Measurements from ENCODE around the gene SDK1.

SDK1 gene

DNA sequence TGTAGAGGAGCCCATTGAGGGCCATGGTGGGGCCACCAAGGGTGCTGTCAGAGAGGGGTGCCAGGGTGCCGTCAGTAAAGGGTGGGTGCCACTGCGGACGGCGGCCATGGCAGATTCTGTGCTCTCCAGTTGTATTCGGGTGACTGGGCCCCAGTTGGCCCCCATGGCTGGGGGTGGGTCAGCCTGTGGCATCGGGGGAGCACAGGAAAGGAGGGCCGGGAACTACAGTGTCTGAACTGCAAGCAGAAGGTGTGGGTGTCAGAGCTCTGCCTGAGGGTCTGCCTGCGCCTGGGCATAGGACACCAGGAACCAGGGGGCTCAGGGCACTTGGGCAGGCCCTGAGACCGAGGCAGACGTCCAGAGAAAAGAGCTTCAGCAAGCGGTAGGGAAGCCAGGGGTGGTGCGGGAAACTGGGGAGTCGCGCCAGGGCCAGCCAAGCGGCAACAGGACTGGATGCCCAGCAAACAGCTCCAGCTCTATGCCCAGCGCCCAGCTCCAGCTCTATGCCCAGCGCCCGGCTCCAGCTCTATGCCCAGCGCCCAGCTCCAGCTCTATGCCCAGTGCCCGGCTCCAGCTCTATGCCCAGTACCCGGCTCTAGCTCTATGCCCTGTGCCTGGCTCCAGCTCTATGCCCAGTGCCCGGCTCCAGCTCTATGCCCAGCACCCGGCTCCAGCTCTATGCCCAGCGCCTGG is 878.8 kb downstream of the SDK1 start:
- DNase-seq (ENCODE audit: low spot score), result no peak
- Histone ChIP-seq H3K4me3 (no peak overlapping the region), H3K27ac (no peak overlapping the region)
- TF ChIP-seq, protein P1, sequence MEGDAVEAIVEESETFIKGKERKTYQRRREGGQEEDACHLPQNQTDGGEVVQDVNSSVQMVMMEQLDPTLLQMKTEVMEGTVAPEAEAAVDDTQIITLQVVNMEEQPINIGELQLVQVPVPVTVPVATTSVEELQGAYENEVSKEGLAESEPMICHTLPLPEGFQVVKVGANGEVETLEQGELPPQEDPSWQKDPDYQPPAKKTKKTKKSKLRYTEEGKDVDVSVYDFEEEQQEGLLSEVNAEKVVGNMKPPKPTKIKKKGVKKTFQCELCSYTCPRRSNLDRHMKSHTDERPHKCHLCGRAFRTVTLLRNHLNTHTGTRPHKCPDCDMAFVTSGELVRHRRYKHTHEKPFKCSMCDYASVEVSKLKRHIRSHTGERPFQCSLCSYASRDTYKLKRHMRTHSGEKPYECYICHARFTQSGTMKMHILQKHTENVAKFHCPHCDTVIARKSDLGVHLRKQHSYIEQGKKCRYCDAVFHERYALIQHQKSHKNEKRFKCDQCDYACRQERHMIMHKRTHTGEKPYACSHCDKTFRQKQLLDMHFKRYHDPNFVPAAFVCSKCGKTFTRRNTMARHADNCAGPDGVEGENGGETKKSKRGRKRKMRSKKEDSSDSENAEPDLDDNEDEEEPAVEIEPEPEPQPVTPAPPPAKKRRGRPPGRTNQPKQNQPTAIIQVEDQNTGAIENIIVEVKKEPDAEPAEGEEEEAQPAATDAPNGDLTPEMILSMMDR (IDR thresholded peaks at IDR 0.05), result no peak

GRCh38 chr7:4181446-4181845 is 880.4 kb downstream of the SDK1 start:
- H3K4me3 ChIP-seq, result no peak overlapping the region
- no peak for DNase-seq (ENCODE audit: low spot score)
- TF ChIP-seq, protein P1 (IDR thresholded peaks at IDR 0.05), result no peak
- no peak overlapping the region for H3K27ac ChIP-seq

GRCh38 chr7:4182605-4183300 is 881.7 kb downstream of the SDK1 start:
- Histone ChIP-seq H3K4me3 (no peak overlapping the region), H3K27ac (no peak overlapping the region)
- TF ChIP-seq, protein P1 (IDR thresholded peaks at IDR 0.05), result no peak
- no peak for DNase-seq (ENCODE audit: low spot score)

- no peak for DNase-seq (ENCODE audit: low spot score)
- no peak overlapping the region for H3K4me3 ChIP-seq
- H3K27ac ChIP-seq, result no peak overlapping the region
- TF ChIP-seq, protein P1 (IDR thresholded peaks at IDR 0.05), result no peak
Measured at GRCh38 chr7:4184653-4185052, 883.6 kb downstream of the SDK1 start.

- TF ChIP-seq, protein P1 (IDR thresholded peaks at IDR 0.05), result no peak
- no peak for DNase-seq (ENCODE audit: low spot score)
- Histone ChIP-seq H3K4me3 (no peak overlapping the region), H3K27ac (no peak overlapping the region)
Measured at GRCh38 chr7:4185136-4185535, 884.1 kb downstream of the SDK1 start.

DNA sequence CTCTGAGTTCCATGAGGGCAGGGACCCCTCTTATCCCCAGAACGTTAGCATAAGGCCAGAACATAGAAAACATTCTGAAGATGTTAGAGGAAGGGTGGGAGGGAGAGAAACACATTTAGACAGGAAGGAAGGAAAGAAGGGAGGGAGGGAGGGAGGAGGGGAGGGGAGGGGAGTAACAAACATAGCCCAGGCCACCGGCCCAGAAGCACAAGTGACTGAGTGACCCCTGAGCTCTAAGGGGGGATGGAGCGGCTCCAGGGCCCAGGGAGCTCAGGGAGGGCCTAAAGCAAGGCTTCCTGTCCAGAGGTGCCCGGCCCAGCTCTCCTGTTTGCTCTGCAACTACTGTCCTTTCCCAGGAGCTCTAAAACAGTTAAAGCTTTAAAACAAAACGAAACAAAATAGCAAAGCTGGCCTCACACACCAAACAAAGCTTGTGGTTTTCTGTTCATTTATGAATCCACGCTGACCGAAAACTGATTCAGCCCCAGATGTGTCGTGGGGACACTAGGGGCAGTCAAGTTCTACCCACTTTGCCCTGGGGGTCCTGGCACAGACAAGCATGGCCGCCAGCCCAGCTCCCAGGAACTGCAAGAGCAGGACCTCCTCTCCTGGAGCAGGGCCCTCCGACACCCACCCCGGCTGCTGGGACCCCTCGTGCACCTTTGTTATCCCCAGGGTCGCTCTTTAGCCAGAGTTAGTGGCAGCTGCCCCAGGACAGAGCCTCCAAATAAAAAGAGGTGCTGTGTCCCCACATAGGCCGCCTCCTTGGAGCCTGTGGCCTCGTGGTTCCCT is 884.9 kb downstream of the SDK1 start:
- DNase-seq (ENCODE audit: low spot score), result no peak
- H3K4me3 ChIP-seq, result no peak overlapping the region
- TF ChIP-seq, protein P1 (IDR thresholded peaks at IDR 0.05), result no peak
- no peak overlapping the region for H3K27ac ChIP-seq
